ENCODE results near the gene PLET1.

The PLET1 gene

DNA sequence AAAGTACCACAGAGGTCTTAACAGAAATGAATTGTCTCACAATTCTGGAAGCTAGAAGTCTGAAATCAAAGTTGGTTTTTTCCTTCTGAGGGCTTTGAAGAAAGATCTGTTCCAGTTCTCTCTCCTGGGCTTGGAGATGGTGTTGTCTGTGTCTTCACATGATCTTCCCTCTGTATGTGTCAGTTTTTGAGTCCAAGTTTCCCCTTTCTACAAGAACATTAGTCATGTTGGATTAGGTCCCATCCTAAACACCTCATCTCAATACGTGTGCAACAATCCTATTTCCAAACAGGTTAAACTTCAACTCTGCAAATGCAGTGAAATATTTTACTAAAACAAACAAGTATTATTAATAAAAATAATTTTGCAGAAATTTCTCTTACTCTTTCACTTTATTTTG is 37.5 kb downstream of the PLET1 start:
- TF ChIP-seq, protein P1, sequence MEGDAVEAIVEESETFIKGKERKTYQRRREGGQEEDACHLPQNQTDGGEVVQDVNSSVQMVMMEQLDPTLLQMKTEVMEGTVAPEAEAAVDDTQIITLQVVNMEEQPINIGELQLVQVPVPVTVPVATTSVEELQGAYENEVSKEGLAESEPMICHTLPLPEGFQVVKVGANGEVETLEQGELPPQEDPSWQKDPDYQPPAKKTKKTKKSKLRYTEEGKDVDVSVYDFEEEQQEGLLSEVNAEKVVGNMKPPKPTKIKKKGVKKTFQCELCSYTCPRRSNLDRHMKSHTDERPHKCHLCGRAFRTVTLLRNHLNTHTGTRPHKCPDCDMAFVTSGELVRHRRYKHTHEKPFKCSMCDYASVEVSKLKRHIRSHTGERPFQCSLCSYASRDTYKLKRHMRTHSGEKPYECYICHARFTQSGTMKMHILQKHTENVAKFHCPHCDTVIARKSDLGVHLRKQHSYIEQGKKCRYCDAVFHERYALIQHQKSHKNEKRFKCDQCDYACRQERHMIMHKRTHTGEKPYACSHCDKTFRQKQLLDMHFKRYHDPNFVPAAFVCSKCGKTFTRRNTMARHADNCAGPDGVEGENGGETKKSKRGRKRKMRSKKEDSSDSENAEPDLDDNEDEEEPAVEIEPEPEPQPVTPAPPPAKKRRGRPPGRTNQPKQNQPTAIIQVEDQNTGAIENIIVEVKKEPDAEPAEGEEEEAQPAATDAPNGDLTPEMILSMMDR (IDR thresholded peaks at IDR 0.05; ENCODE audit: low read depth, low read length) = no peak
- no peak overlapping the region for H3K4me3 ChIP-seq (ENCODE audit: low read depth, low read length)

DNA sequence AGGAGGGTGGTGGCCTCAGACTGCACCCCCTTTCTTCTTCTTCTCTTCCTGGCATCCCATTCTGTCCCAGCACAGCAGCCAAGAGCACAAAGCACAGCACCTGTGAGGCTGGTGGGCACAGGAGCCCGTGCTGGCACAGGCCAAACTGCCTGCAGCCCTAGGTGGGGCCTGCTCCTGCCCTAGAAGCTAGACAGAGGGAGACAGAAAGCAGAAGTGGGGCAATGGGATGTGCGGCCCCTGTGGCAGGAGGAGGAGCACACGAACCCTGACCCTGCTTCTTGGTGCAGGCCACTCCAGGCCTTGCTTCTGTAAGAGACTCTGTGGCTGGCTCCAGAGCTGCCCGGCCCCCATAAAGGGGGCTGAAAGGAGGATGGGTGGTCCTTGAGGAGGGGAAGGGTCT is 38.4 kb downstream of the PLET1 start:
- TF ChIP-seq, protein P1 (IDR thresholded peaks at IDR 0.05; ENCODE audit: low read depth, low read length) = no peak
- H3K4me3 ChIP-seq (ENCODE audit: low read depth, low read length) = no peak overlapping the region

DNA sequence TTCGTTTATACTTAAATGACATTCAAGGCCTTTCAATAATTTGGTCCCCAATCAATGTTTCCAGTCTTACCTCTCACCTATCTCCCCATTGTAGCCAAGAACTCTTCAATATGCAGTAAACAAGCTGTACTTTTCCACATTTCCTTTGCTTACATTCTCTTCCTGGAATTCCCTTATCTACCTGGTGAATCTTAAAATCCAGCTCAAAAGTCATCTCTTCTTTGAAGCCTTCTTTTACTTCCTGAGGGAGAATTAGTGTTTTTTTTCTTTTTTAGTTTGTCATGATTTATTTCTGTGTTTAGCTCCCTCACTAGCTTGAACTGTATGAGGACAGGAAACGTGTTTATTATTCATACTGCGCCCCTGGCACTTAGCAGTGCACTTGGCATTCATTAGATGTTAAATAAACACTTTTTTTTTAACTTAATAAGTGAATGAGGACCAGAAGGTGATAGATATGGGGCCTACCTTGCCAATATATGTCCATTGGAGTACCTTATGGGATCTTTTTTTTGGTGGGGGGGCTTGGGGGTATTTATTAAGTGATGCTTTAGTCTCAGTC is 39.3 kb downstream of the PLET1 start:
- no peak overlapping the region for H3K4me3 ChIP-seq (ENCODE audit: low read depth, low read length)
- TF ChIP-seq, protein P1 (IDR thresholded peaks at IDR 0.05; ENCODE audit: low read depth, low read length) = no peak

DNA sequence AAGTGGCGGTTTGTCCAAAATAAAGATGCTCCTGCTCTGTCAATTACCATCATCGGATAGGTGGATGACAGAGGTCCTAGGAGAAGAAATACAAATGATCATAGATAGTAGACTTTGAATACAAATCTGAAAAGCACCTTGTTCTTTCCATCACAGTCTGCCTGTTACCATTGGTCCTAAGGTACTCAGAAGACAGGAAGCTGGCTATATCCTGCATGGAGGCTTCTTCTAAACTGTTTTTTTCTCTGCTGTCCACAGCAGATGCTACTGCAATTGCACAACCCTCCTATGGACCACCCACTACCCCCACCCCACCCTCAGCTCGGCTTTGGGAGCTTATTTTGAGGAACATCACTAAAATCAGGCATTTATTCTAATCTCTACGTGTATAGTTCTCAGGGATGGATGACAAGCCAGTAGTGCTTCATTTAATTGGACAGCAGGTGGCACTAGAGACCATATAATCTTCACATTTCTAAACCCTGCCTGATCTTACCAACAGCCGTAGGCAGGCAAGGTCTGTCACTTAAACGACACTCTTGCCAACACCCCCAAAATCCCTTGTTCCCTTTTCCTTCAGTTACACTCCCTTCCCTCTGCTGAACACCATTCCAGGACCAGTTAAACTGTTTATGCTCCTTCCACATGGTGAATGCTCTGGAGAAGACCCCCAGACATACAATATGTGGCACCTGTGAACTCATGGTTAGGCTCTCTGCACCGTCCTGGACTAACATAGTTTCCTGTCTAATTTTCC is 41.0 kb downstream of the PLET1 start:
- TF ChIP-seq, protein P1 (IDR thresholded peaks at IDR 0.05; ENCODE audit: low read depth, low read length) = peak; percentile 40
- no peak overlapping the region for H3K4me3 ChIP-seq (ENCODE audit: low read depth, low read length)

DNA sequence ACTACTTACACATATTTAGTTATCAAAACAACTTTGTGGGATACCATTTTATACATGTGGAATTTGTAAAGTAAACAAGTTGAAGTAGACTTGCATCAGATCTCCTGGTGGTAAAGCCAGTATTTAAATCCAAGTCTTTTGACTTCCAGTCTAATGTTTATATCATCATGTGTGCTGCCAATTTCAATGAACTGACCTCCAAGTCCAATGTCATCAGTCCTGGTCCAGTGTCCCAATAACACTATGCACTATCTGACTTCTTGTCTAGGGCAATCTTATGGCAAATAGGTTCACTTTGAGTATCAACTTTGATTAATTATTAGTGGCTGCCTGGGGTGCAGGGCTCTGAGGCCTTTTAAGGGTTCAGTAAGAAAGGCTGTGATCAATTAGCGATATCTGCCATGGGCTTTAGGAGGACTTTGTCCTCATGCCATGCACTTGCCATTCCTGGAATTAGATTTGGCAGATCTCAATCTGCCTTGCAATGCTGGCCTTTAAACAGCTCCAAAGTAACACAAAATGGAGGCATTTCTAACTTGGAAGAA is 44.0 kb downstream of the PLET1 start:
- no peak overlapping the region for H3K4me3 ChIP-seq (ENCODE audit: low read depth, low read length)
- TF ChIP-seq, protein P1 (IDR thresholded peaks at IDR 0.05; ENCODE audit: low read depth, low read length) = no peak

DNA sequence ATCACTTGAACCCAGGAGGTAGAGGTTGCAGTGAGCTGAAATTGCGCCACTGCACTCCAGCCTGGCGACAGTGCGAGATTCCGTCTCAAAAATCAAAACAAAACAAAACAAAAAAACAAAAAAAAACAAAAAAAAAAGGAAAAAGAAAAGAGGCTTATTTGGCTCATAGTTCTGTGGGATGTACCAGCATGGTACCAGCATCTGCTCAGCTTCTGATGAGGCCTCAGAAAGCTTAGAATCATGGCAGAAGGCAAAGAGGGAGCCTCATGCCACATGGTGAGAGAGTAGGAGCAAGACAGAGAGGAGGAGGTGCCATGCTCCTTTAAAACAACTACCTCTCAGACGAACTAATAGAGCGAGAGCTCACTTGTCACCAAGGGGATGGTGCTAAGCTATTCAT is 45.0 kb downstream of the PLET1 start:
- TF ChIP-seq, protein P1 (IDR thresholded peaks at IDR 0.05; ENCODE audit: low read depth, low read length) = no peak
- H3K4me3 ChIP-seq (ENCODE audit: low read depth, low read length) = no peak overlapping the region

DNA sequence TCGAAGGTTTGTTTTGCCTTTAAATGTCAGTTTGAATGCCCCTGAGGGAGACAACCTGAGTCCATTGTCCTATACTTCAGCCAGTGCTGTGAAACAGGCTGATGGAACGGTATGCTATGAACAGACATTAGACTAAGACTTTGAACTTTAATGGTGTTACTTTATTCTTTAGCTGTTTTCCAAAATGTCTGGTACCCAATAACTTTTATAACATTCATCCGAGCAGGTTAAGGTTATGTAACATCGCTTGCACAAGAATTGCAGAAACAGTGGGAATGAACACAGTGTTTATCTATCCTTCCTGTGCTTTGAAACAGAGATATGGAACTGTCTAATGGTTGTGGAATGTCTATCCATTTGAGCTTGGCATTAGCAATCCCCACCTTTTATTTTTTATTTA is 46.9 kb downstream of the PLET1 start:
- TF ChIP-seq, protein P1 (IDR thresholded peaks at IDR 0.05; ENCODE audit: low read depth, low read length) = no peak
- H3K4me3 ChIP-seq (ENCODE audit: low read depth, low read length) = no peak overlapping the region

Measured in WI38 (cell line).